AG08395 (cell line): ENCODE measurements around the gene KLK6.
"Not testable (repeated sequence)": the region's sequence is repeated elsewhere in the genome, so short reads cannot be mapped to it uniquely, and the experiment has no call there.

ENCODE experiments used
- DNase-seq: peaks from one replicate; pipeline ENCODE4 v3.0.0; 2012; ENCODE audit warnings: mixed read lengths, low spot score

Gene KLK6

GRCh38 chr19:50992666-50993035, 23.3 kb upstream of the KLK6 start:
- no peak for DNase-seq

DNA sequence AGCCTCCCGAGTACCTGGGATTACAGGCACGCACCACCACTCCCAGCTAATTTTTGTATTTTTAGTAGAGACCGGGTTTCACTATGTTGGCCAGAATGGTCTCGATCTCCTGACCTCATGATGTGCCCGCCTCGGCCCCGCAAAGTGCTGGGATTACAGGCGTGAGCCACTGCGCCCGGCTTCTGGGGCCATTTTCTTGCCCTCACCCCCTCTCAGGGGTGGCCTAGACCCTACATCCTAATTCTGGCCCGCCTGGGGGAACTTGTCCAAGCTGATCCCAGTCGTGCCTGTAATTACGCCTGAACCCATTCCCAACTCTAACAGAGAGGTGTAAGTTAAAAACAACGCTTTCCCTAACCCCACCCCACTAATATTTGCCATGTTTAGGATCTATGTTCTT, 15.0 kb upstream of the KLK6 start:
- DNase-seq = not testable (repeated sequence)

- no peak for DNase-seq
Observed at GRCh38 chr19:50983625-50984292, 14.4 kb upstream of the KLK6 start, which contains the start of gene KLK7. TSS of gene KLK7 (minus strand) at chr19:50983917. CDS start at chr19:50982399, 1,518 bp downstream.

GRCh38 chr19:50982186-50982585, 12.8 kb upstream of the KLK6 start:
- DNase-seq = no peak

DNA sequence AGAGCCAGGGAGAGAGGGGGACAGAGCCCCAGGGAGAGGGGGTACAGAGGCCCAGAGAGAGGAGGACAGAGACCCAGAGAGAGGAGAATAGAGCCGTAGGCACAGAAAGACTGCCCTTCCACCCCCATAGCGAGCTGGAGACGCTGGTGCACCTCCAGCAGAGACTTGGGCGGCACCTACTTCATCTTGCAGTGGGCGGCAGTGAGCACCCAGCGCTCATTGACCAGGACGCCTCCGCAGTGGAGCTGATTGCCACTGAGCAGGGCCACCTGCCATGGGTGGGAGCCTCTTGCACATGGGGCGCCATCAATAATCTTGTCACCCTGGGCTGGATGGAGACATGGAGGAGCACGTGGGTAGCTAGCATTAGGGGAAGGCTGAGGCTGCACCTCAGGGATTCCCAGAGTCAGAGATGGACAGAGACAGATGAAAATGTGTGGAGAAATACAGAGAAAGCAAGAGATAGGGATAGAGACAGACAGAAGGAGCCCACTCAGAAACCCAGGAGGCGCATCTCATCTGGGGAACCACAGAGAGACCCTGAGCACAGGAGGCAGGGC, 12.3 kb upstream of the KLK6 start:
- DNase-seq = no peak

DNA sequence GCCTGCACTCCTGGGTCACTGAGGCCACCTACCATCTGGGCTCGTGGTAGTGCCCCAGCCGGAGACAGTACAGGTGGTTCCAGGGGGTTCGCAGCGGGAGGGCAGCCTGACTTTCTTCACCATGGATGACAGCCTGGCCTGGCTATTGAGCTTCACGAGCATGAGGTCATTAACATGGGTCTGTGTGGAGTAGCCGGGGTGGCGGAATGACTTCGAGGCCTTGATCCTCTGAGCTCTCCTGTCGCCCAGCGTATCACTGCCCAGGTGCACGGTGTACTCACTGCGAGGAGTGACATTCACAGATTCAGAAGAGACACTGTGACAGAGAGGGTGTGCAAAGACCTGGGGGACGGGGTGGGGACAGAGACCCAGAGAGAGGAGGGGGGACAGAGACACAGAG, 10.8 kb upstream of the KLK6 start:
- DNase-seq = no peak

GRCh38 chr19:50979758-50980157, 10.4 kb upstream of the KLK6 start:
- DNase-seq = no peak

GRCh38 chr19:50978772-50979390, 9.5 kb upstream of the KLK6 start:
- DNase-seq = no peak

DNA sequence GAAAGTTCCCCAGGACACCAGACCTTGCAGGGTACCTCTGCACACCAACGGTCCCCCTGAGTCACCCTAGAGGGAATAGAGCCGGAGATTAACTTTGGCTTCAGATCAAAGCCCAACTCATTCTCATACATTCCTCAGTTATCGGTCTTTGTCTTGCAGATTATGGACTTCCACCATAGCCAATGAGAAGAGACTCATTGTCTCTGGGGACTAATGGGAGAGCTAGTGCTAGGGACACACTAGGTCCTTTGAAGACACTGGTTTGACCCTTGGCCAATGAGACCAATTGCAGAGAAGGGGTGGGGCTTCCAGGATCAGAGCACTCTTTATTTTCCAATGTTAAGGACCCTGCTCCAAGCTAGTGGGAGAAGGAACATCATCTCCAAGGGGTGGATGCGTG, 8.2 kb upstream of the KLK6 start:
- no peak for DNase-seq

- DNase-seq = no peak
Observed at GRCh38 chr19:50975766-50976165, 6.4 kb upstream of the KLK6 start.

DNA sequence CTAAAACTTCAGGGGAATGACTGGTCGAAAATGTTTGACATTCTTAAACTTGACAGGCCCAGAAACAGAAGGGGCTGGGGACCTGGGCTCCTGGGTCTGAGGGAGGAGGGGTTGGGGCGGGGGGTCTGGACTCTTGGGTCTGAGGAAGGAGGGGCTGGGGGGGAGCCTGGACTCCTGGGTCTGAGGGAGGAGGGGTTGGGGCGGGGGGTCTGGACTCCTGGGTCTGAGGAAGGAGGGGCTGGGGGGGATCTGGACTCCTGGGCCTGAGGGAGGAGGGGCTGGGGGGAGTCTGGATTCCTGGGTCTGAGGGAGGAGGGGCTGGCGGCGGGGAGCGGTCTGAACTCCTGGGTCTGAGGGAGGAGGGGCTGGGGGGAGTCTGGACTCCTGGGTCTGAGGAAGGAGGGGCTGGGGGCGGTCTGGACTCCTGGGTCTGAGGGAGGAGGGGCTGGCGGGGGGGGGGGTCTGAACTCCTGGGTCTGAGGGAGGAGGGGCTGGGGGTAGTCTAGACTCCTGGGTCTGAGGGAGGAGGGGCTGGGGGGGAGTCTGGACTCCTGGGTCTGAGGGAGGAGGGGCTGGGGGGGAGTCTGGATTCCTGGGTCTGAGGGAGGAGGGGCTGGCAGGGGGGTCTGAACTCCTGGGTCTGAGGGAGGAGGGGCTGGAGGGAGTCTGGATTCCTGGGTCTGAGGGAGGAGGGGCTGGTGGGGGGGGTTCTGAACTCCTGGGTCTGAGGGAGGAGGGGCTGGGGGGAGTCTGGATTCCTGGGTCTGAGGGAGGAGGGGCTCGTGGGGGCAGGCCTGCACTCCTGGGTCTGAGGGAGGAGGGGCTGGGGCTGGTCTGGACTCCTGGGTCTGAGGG, 5.5 kb upstream of the KLK6 start:
- DNase-seq = no peak

DNA sequence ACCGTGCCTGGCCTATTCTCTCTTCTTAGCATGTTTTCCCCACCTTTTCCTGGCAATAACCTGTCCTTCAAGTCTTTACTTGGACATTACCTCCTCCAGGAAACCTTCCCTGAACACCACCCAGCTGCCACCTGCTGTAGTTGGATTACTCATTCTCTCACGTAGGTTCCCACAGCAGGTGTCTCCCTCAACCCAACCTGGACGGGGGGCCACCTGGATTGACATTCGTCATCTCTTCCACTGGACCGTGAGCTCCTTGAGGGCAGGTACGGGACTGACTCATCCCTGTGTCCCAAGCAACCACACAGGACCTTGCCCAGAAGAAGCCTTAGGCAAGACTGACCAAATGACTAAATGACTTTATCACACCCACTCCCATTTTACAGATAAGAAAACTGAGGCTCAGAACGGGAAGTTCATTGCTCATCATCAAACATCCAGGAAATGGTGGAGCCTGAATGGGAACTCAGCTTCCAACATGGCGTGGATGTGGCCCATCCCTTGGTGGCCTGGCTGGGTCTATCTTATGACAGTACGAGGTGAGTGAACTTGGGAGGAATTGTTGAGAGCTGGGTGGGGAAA, 3.5 kb upstream of the KLK6 start:
- no peak for DNase-seq

DNA sequence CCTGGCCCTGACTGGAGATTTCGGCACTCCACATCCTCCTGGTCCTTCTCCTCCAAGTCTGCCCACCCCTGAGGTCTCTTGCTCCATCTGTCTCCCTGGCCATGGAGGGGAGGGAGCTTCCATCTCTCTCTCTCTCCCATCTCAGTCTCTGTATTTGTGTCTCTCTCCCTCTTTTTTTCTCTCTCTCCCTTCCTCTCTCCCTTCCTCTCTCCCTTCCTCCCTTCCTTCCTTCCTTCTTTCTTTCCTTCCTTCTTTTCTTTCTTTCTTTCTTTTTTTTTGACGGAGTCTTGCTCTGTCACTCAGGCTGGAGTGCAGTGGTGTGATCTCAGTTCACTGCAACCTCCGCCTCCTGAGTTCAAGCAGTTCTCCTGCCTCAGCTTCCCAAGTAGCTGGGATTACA, 419 bp upstream of the KLK6 start:
- DNase-seq = not testable (repeated sequence)

- no peak for DNase-seq
Observed at GRCh38 chr19:50968716-50969412, 527 bp downstream of the KLK6 start.

DNA sequence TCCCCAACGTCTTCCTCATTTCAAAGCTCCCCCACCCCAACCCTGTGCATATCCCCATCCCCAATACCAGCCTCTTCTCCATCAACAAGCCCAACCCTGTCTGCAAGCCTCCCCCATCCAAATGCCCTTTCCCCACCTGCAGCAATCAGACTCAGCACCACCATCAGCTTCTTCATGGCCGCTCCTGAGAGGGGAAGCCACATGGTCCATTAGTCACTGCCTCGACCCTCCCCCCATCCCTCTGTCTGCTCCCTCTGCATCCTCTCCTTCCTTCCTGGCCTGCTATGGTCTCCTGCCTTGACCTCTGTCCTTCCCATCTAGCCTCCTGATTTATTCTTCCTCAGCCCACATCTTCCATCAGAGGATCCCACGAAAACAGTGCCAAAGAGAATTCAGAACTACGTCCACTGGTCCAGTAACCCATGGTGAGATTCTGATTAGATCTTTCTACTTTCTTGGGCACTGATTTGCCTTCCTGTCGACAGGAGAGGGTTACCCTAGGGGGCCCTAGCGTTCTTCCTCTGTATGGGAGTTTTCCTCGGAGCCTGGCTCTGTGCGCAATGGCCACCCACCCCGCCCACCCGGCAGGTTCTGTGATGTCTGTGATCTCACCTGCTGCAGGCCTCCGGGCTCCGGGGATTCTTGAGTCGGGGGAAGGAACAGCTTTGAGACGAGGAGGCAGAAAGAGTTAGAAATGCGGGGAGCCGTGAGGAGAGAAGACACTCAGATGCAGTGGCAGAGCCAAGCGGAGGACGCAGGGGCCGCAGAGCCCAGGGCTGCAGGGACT, 1.3 kb downstream of the KLK6 start:
- no peak for DNase-seq

DNA sequence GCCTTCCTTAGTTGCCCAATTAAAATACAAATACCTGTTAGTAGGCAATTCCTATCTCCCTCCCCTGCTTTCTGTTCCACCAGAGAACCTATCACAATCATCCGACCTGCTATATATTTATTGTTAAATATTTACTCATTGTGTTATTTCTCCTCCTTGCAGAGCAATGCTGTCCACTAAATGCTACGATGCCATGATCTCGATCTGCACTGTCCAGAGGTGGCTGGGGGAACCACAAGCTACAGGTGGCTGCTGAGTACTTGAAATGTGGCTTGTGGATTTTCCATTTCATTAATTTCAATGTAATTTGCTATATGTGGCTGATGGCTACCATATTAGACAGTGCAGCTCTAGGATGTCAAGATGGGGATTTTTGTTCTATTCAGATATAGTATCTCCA, 5.1 kb downstream of the KLK6 start:
- DNase-seq = no peak

- DNase-seq = no peak
Observed at GRCh38 chr19:50963381-50963780, 6.0 kb downstream of the KLK6 start.

DNA sequence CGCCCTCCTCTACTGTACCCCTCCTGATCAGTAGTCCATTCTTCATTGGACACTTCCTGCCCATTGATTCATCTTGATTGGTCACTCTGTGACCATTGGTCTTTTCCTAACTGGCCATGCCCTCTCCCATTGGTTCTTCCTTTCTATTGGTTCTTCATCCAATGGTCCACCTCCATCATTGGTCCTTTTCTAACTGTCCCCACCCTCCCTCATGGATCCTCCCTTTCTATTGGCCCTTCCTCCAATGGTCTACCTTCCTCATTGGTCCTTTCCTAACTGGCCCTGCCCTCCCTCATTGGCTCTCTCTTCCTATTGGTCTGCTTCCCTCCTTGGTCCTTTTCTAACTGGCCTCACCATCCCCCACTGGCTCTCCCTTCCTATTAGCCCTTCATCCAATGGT, 7.1 kb downstream of the KLK6 start:
- no peak for DNase-seq

GRCh38 chr19:50959731-50960500, 9.5 kb downstream of the KLK6 start:
- DNase-seq = no peak

DNA sequence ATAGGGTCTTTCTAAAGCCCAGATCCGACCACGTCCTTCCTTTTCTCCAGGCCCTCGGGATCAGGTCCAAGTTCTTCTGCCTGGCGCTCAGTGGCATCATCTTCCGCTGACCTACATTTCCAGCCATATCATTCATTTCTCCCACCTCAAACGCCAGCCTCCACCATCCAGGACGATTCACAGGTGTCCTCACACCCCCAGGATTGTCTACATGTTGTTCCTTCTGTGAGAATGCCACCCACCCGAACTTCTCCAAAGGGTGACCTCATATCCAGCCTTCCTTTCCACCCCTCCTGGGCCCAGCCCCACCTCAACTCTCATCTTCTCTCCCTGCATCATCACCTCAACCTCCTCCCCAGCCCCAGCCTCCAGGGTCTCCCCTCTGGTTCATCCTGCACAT, 11.8 kb downstream of the KLK6 start:
- no peak for DNase-seq
